DOHH2 (cell line): ENCODE results near the gene USP10.

Experiments used
- H3F3A ChIP-seq: fragments of 200-600 bp; sonication (generic), shearing (Covaris generic); 2 replicates; pipeline ENCODE4 v1.6.0; 2016; ENCODE audit warnings: antibody characterized with exemption, mild to moderate bottlenecking; ENCODE audit not compliant: control insufficient read depth, insufficient read depth
- H3K27ac ChIP-seq: fragments of 200-600 bp; sonication (generic); 2 replicates; pipeline ENCODE4 v1.5.1; 2014; ENCODE audit warnings: low read depth, mild to moderate bottlenecking, low read length, moderate library complexity
- H3K27me3 ChIP-seq: fragments of 200-600 bp; sonication (generic); 2 replicates; pipeline ENCODE4 v1.6.1; 2014; ENCODE audit warnings: mild to moderate bottlenecking, low read length, mixed read lengths; ENCODE audit not compliant: control insufficient read depth
- H3K36me3 ChIP-seq: fragments of 200-600 bp; sonication (generic); 2 replicates; pipeline ENCODE4 v1.6.1; 2014; ENCODE audit warnings: mild to moderate bottlenecking, low read length, moderate library complexity, mixed read lengths; ENCODE audit not compliant: control insufficient read depth
- H3K4me1 ChIP-seq: fragments of 200-600 bp; sonication (generic); 2 replicates; pipeline ENCODE4 v1.6.1; 2014; ENCODE audit warnings: mild to moderate bottlenecking, low read length, mixed read lengths; ENCODE audit not compliant: control insufficient read depth
- H3K4me2 ChIP-seq: fragments of 200-600 bp; sonication (generic); 2 replicates; pipeline ENCODE4 v1.6.0; 2014; ENCODE audit warnings: mild to moderate bottlenecking, low read length, moderate library complexity
- H3K4me3 ChIP-seq: fragments of 200-600 bp; sonication (generic); 2 replicates; pipeline ENCODE4 v1.5.1; 2014; ENCODE audit warnings: mild to moderate bottlenecking, low read length, mixed read lengths
- H3K79me2 ChIP-seq: fragments of 200-600 bp; sonication (generic); 2 replicates; pipeline ENCODE4 v1.6.1; 2014; ENCODE audit warnings: mild to moderate bottlenecking, low read length, mixed read lengths; ENCODE audit not compliant: control insufficient read depth
- H3K9me2 ChIP-seq: fragments of 200-600 bp; sonication (generic); replicated peaks from 2 replicates; pipeline ENCODE4 v1.6.1; 2014; ENCODE audit warnings: mild to moderate bottlenecking, low read length, mixed read lengths; ENCODE audit not compliant: control insufficient read depth
- H3K9me3 ChIP-seq: fragments of 200-600 bp; sonication (generic); 2 replicates; pipeline ENCODE4 v1.6.1; 2014; ENCODE audit warnings: antibody characterized with exemption, low read length, mixed read lengths; ENCODE audit not compliant: control insufficient read depth, insufficient read depth
- H4K20me1 ChIP-seq: fragments of 200-600 bp; sonication (generic); 2 replicates; pipeline ENCODE4 v1.6.0; 2014; ENCODE audit warnings: low read depth, mild to moderate bottlenecking, antibody characterized with exemption, low read length, moderate library complexity; ENCODE audit not compliant: control insufficient read depth, insufficient read depth
- EZH2phosphoT487 ChIP-seq: fragments of 200-600 bp; sonication (generic); IDR thresholded peaks from 2 replicates; pipeline ENCODE4 v1.6.1; 2017; ENCODE audit warnings: borderline replicate concordance, mild to moderate bottlenecking, antibody characterized with exemption, low read length, moderate library complexity, mixed read lengths
- TF ChIP-seq, protein P1 (sequence below): fragments of 200-600 bp; sonication (generic); IDR thresholded peaks from one replicate; pipeline ENCODE4 v1.5.1; 2014; ENCODE audit warnings: antibody characterized with exemption, mild to moderate bottlenecking, low read depth, low read length; ENCODE audit not compliant: poor library complexity, severe bottlenecking

USP10 gene

DNA sequence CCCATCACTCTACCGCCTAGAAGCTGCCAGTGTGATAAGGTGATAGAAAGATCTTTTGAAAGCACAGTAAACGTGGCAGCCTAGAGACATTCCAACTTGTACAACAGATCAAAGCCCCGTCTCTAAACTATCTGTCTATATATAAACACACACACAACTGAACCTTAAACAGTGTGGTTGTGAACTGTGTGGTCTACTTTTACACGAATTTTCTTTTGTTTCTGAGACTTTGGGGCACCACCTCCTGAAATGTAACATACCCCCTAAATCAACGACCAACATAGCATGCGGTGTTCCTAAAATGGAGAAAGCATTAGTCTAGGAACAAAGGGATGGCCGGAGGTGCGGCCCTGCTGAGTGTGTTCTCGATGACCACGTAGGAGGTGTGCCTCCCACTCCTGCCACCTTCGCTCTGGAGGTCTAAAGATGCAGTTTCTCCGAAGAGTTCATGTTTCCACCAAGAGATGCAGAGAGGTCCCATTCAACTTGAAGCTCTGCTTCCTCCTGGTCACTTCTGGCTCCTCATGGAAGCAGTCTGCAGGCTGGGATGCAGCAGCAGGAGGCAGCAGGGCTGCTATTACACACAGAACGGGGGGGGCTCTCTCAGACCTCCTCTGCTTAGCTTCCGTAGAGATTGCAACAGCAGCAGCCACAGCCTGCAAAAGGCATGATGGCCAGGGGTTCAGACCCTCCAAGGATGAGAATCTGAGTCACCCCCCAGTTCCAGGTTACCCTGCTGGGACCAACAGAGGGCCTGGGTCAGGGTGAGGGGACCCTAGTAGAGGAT, 22.6 kb upstream of the USP10 start:
- TF ChIP-seq, protein P1, sequence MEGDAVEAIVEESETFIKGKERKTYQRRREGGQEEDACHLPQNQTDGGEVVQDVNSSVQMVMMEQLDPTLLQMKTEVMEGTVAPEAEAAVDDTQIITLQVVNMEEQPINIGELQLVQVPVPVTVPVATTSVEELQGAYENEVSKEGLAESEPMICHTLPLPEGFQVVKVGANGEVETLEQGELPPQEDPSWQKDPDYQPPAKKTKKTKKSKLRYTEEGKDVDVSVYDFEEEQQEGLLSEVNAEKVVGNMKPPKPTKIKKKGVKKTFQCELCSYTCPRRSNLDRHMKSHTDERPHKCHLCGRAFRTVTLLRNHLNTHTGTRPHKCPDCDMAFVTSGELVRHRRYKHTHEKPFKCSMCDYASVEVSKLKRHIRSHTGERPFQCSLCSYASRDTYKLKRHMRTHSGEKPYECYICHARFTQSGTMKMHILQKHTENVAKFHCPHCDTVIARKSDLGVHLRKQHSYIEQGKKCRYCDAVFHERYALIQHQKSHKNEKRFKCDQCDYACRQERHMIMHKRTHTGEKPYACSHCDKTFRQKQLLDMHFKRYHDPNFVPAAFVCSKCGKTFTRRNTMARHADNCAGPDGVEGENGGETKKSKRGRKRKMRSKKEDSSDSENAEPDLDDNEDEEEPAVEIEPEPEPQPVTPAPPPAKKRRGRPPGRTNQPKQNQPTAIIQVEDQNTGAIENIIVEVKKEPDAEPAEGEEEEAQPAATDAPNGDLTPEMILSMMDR = no peak
- TF ChIP-seq EZH2phosphoT487 = no peak
- H3K27me3 ChIP-seq = peaks cover 20% of the 10 kb centered on the region

DNA sequence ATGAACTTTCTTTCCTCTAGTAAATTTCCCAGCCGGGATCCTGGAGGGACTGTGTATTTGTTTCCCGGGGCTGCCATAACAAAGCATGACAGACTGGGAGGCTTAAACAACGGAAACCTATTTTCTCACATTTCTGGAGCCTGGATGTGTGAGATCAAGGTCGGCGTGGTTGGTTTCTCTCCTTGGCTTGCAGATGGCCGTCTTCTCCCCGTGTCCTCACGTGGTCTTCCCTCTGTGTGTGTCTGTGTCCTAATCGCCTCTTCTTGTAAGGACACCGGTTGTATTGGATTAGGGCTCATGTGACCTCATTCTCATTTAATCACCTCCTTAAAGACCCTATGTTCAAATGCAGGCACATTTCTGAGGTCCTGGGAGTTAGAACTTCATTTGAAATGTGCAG, 22.0 kb upstream of the USP10 start:
- Histone ChIP-seq H3K27me3 (peaks cover 21% of the 10 kb centered on the region), H3K79me2 (no peaks in the 10 kb centered on the region), H3K4me2 (no peak overlapping the region), H3K9me3 (no peaks in the 10 kb centered on the region), H3K36me3 (no peaks in the 10 kb centered on the region), H3F3A (no peaks in the 10 kb centered on the region), H3K4me3 (no peak overlapping the region), H3K9me2 (no peaks in the 10 kb centered on the region), H3K4me1 (peaks cover 8% of the 10 kb centered on the region), H4K20me1 (no peaks in the 10 kb centered on the region), H3K27ac (no peak overlapping the region)
- no peak for TF ChIP-seq EZH2phosphoT487
- TF ChIP-seq, protein P1 = no peak

More for the DNA sequence above, 22.6 kb upstream of the USP10 start:
- no peaks in the 10 kb centered on the region for H3K79me2 ChIP-seq
- peaks cover 9% of the 10 kb centered on the region for H3K4me1 ChIP-seq
- H3K4me3 ChIP-seq = no peak overlapping the region
- no peaks in the 10 kb centered on the region for H3F3A ChIP-seq
- no peaks in the 10 kb centered on the region for H3K9me3 ChIP-seq
- H4K20me1 ChIP-seq = no peaks in the 10 kb centered on the region
- H3K27ac ChIP-seq = no peak overlapping the region
- no peaks in the 10 kb centered on the region for H3K36me3 ChIP-seq
- H3K4me2 ChIP-seq = no peak overlapping the region
- H3K9me2 ChIP-seq = no peaks in the 10 kb centered on the region

DNA sequence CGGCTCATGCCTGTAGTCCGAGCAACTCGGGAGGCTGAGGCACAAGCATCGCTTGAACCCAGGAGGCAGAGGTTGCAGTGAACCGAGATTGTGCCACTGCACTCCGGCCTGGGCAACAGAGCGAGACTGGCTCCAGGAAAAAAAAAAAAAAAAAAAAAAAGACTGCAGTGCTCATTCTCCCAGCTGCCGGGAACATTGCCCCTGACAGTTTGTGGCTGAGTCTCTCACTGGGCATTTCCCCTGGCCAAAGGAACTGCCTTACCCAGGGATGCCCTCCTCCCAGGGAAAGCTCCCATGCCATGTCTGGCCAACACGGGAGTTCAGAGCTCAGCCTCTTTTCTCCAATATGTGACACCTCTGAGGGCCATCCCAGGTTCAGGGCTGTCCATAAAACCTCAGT, 21.3 kb upstream of the USP10 start:
- no peaks in the 10 kb centered on the region for H3K79me2 ChIP-seq
- H3K4me1 ChIP-seq = peaks cover 2% of the 10 kb centered on the region
- H3K4me2 ChIP-seq = no peak overlapping the region
- H3K27me3 ChIP-seq = peaks cover 21% of the 10 kb centered on the region
- H3K9me2 ChIP-seq = no peaks in the 10 kb centered on the region
- no peak overlapping the region for H3K4me3 ChIP-seq
- H3K9me3 ChIP-seq = no peaks in the 10 kb centered on the region
- no peaks in the 10 kb centered on the region for H4K20me1 ChIP-seq
- H3F3A ChIP-seq = no peaks in the 10 kb centered on the region
- no peak for TF ChIP-seq EZH2phosphoT487
- TF ChIP-seq, protein P1 = no peak
- no peaks in the 10 kb centered on the region for H3K36me3 ChIP-seq
- H3K27ac ChIP-seq = no peak overlapping the region
